HEK293 (cell line): Measurements from ENCODE around the gene LHFPL2.

Experiments used
- CTCF ChIP-seq: fragments of 450-650 bp; formaldehyde crosslinking; IDR thresholded peaks from 2 replicates; pipeline ENCODE4 v1.5.1; 2016; ENCODE audit warnings: missing biosample characterization, missing genetic modification characterization
- KLF16 ChIP-seq: fragments of 450-650 bp; formaldehyde crosslinking; IDR thresholded peaks from 2 replicates; pipeline ENCODE4 v1.5.1; 2017; ENCODE audit warnings: missing biosample characterization, missing genetic modification characterization

- TF ChIP-seq CTCF (tag by site-specific recombination) (no peak), KLF16 (no peak)
Observed at GRCh38 chr5:78653031-78653430, 4.5 kb upstream of the LHFPL2 start.
